RCC 7860 (cell line): ENCODE results near the gene RASEF.
"Not testable (repeated sequence)": the region's sequence is repeated elsewhere in the genome, so short reads cannot be mapped to it uniquely, and the experiment has no call there.

ENCODE experiments used
- DNase-seq: peaks from one replicate; pipeline ENCODE4 v3.0.0-alpha.2; 2015; ENCODE audit warnings: low spot score
- FAIRE-seq: peaks from 2 replicates; lab custom pipeline; 2012; peaks lifted over from hg19 to GRCh38; lab: Jason Lieb, UNC

Gene RASEF

DNA sequence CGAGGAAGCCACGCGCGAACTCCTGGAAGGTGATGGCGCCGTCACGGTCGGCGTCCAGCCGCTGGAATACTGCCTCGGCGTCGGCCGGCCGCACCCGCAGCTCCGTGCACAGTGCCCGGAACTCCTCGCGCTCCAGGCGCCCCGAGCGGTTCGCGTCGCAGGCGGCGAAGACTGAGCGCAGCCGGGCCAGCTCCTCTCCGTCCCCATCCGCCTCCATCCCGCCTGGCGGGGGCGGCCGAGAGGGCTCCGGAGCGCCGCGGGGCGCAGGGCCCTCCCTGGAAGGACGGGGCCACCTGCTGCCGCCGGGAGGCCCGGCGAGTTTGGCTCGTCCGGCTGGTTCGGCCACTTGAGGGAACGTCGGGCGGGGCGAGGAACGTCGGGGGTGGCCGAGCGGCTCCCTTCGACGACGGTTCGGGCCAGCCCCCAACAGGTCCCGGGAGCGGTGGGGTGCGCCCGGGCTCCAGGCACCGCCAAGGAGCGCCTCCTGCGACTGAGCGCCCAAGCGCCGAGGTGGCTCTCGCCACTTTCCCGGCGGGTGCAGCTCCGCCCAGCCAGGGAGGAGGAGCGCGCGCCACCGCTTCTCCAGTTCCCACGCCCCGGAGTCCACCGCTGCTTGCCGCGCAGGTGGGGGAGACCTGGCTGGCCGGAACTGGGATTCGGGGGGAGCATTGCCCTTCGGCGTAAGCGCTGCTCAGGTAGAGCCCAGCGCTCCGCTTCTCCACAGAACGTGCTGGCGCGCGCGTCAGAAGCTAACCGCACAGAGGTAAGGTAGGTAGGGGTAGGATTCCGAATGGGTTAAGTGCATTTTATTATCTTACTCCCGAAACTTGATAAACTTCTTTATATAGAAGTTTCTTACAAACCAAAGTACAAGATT, at the start of gene RASEF:
RASEF (minus strand) TSS at position 492 of the 877 bp plus-strand sequence; CDS start at position 217, 275 bp downstream.
- FAIRE-seq (no peak), DNase-seq (peak; percentile 41)

DNA sequence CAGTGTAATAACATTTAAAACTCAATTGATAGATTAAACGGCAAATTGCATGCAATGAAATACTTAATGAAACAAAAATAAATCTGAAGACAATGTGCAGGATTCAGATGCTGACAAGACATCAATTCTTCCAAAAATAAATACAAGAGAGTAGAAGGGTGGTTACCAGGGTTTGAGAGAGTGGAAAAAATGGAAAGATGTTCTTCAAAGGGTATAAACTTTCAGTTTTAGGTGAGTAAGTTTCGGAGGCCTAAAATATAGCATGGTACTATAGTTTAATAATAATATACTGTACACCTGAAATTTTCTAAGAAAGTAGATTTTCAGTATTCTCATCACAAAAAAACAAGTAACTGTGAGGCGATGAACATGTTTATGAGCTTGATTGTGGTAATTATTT, 48.2 kb upstream of the RASEF start:
- FAIRE-seq = no peak
- no peak for DNase-seq

DNA sequence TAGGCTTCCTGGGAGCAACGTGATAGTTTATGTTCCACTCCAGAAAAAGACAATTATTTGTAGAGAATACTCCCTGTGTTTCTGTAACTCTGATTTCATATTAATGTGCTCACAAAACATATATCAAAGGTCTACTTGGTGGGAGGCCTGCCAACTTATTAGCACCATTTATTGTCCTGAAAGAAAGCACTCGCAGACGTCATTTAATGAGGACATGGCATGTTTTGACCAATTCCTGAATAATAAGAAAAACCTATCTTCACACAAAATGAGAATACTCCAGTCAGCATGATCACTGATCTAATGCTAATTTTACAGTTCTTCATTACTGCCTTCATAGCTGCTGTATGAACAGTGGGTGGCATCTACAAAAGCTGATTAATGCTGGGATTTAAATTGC, 46.4 kb upstream of the RASEF start:
- DNase-seq (no peak), FAIRE-seq (no peak)

DNA sequence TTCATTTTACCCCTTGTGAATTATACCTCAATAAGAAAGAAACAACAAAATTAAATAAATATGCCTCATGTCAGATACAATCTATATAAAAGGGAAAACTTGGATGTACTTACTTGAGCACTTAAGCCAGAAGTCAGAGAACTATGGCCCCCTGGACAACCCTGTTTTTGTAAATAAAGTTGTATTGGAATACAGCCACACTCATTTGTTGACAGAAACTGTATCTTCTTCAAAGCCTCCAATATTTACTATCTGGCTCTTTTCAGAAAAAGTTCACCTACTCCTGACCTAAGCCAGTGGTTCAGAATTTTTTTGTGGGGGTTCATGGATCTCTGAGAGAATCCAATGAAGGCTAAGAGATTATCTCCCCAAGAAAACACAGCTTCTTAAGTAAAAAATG, 45.3 kb upstream of the RASEF start:
- no peak for DNase-seq
- FAIRE-seq = no peak

DNA sequence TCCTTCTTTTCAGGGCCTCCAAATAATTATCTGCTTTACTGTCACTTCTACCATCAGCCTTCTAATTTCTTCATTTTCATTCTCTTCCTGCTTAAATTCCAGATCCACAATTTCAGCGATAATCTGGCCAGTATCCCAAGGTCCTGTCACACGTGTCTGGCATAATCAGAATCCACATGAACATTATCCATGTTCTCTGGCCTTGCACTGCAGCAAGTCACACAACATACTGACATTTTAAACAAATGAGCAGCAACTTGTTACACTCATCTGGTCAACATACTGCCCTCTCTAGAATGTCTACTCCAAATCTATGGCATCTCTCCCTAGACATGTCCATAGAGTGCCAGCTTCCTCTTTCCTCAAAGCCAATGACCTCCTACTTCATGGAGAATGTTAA, 43.8 kb upstream of the RASEF start:
- FAIRE-seq = no peak
- DNase-seq = no peak

DNA sequence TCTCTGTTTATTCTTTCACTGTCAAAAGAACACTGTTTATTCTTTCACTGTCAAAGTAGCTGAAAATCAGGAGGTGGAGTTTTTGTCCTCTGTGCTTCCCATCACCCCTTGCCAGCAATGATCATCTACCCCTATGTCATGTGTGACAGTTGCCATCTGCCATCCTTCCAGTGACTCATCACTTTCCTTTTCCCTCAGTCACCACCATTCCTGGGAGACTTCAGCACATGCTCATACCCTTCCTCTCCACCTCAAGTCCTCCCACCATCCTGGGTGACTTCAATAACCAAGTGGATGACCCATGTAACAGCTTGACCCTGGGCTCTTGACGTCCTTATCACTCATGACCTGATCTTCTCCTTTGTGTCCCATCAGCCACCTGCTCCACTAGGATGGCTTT, 43.3 kb upstream of the RASEF start:
- FAIRE-seq (no peak), DNase-seq (peak; percentile 22)

DNA sequence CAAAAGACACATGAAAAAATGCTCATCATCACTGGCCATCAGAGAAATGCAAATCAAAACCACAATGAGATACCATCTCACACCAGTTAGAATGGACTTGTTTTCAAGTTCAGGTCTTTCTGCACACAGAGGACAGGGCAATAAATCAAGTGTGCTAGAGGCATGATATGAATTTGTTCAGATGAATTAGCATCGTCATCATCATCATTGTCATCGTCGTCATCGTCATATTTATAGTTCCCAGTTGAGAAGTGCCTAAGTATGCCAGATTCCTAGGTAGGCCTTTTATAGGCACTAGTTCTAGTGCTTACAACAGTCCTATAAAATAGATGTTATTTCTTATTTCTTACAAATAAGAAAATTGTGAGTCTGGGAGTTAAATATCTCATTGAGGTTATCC, 34.7 kb upstream of the RASEF start:
- FAIRE-seq = no peak
- no peak for DNase-seq

DNA sequence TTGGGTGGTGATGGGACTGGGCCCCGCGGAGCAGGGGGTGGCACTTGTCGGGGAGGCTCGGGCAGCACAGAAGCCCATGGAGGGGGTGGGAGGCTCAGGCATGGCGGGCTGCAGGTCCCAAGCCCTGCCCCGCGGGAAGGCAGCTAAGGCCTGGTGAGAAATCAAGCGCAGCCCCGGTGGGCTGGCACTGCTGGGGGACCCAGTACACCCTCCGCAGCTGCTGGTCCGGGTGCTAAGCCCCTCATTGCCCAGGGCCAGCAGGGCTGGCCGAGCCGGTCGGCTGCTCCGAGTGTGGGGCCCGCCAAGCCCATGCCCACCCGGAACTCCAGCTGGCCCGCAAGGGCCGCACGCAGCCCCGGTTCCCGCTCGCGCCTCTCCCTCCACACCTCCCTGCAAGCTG, 30.4 kb upstream of the RASEF start:
- not testable (repeated sequence) for DNase-seq, FAIRE-seq

DNA sequence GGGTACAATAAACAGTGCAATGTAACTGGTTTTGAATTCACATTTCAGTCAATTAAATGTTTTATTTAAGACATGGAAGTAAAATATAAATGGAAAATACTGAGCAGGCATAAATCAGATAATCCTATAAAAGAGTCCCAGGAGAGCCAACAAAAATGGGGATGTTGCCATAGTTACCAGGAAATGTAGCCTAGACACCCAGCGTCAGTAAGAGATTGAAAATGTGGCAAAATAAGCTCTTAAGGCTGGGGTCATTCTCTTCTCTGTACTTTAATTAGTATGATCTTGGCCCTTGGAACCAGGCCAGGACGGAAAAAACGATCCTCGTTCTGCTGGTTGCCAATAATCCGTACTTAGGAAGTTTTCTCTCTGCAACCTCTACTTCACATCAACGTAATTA, 18.9 kb upstream of the RASEF start:
- DNase-seq (no peak), FAIRE-seq (no peak)

DNA sequence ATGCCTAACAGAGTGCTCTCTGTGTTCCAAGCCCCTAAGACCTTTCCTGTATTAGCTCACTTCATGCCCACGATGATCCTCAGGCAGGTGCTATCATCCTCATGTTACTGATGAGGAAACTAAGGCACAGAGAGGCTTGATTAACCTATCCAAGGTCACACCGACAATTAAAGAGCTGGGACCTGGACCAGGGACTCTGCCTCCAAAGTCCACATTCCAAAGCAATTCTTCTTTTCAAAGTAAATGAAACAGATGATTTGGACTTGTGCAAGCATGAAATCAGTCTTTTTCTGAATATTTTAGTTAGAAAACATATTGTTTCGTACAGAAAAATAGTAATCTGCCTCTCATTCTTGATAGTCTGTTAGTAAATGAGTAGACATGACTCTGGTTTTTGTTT, 18.1 kb upstream of the RASEF start:
- no peak for DNase-seq
- no peak for FAIRE-seq

DNA sequence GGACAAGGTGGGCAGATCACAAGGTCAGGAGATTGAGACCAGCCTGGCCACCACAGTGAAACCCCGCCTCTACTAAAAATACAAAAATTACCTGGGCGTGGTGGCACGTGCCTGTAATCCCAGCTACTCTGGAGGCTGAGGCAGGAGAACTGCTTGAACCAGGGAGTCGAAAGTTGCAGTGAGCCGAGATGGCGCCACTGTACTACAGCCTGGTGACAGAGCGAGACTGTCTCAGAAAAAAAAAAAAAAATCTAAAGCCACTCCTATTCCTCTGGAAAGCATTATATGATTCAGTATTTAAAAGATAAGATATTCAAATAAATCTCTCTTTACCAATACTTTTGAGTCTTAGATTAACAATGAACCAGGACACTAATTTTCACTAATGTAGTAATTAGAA, 13.0 kb upstream of the RASEF start:
- DNase-seq, FAIRE-seq: not testable (repeated sequence)

DNA sequence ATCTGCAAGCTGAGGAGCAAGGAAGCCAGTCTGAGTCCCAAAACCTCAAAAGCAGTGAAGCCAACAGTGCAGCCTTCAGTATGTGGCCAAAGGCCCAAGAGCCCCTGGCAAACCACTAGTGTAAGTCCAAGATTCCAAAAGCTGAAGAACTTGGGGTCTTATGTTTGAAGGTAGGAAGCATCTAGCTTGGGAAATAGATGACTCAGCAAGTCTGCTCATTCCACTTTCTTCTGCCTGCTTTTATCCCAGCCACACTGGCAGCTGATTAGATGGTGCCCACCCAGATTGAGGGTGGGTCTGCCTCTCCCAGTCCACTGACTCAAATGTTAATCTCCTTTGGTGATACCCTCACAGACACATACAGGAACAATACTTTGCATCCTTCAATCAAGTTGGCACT, 9.6 kb upstream of the RASEF start:
- not testable (repeated sequence) for FAIRE-seq, DNase-seq

DNA sequence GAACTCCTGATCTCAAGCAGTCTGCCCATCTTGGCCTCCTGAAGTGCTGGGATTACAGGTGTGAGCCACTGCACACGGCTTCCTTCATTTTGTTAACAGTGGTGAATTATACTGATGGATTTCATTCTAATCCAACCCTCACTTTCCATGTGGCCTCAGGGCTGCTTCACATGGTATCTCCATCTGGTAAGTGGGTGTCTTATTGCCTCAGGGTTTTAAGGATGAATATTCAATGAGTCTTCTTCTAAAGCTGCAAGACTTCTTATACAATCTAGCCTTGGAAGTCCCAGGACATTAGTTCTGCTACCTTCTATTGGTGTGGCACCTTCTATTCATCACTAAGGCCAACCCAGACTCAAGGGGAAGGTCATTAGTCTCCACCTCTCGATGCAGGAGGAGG, 8.7 kb upstream of the RASEF start:
- DNase-seq (no peak), FAIRE-seq (no peak)

DNA sequence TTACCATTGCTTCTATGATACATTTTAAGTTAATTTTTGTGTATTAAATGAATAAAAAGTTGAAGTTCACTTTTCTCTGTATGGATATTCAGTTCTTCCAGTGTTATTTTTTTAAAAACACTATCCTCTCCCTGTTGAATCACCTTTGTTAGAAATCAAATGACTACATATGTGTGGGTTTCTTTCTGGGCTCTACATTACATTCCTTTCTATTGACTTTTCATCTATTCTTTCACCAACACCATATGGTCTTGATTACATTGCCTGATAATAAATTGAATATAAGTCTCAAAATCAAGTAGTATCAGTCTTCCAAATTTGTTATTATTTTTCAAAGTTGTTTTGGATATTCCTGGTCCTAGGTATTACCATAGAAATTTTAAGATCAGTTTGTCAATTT, 7.3 kb upstream of the RASEF start:
- no peak for DNase-seq
- peak; percentile 61 for FAIRE-seq

DNA sequence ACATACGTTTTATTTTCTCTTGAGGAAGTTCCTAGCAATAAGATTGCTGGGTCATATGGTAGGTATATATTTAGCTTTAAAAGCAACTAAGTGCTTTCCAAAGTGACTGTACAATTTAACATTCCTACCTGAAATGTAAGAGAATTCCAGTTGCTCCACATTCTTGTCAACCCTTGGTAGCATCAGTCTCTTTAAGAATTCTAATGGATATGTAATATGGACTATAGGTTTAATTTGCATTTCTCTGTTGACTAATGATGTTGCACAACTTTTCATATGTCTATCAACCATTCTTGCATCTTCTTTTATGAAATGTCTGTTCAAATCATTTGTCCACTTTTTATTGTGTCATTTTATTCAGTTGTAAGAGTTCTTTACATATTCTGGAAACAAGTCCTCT, 6.7 kb upstream of the RASEF start:
- DNase-seq (no peak), FAIRE-seq (no peak)

DNA sequence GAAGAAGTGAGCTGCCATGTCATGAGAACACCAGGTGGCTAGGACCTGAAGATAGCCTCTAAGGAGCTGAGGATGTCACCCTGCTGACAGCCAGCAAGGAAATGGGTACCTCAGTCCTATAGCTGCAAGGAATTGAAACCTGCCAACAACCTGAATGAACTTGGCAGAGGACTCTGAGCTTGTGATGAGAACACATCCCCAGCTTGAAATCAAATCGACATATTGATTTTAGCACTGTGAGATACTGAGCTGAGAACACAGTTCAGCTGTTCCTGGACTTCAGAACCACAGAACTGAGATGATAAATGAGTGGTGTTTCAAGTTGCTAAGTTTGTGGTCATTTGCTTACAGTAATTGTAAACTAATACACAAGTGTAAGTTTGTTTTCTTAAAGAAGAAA, 5.5 kb upstream of the RASEF start:
- DNase-seq (no peak), FAIRE-seq (no peak)

DNA sequence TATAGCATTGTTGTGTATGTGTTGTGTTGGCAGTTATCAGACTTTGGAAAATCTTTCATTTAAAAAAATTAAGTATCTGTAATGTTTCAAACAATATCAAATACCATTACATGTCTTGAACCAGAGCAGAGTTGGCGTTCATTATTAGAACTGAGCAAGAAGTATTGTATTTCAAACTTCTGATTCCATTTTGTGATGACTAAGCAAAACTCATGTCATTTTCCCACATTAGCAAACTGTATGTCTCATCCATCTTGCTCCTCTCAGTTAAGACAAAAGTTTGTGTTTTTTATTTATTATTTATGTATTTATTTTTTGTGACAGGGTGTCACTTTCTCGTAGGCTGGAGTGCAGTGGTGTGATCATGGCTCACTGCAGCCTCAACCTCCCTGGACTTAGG, 4.6 kb upstream of the RASEF start:
- FAIRE-seq (no peak), DNase-seq (no peak)

DNA sequence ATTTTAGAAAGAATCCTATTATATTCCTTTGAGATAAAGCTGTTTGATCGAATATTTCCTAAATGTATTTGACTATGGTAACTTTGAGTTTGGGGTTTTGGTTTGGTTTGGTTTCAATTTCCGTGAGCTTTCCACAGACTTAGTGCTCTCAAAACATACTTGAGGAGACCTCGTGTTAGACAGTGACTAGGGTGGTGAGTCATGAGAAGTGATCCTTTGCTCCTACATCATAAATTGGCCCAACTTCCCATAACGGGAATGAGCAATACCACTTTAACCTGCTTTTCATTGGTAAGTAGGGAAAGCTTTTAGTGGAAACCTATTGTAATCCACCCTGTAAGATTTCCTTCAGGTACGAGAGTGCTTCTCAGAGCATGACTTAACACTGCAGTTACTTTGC, 3.8 kb upstream of the RASEF start:
- DNase-seq (peak; percentile 76), FAIRE-seq (peak; percentile 95)

DNA sequence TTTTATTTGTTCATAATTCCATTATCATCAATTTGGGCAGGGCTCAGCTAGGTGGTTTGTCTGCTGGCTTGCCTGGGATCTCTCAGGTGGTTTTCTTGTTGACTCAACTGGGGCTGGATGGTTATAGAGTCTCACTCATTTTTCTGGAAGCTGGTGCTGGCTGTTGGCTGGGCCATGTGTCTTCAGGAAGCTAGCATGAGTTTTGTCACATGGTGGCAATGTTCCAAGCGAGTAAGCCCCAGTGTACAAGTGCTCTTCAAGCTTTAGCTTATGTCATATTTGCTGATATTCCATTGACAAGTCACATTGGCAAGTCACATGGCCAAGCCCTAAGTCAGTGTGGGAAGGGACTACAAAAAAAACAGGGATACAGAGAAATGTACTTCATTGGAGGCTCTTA, 2.3 kb upstream of the RASEF start:
- no peak for FAIRE-seq
- DNase-seq = peak; percentile 45

DNA sequence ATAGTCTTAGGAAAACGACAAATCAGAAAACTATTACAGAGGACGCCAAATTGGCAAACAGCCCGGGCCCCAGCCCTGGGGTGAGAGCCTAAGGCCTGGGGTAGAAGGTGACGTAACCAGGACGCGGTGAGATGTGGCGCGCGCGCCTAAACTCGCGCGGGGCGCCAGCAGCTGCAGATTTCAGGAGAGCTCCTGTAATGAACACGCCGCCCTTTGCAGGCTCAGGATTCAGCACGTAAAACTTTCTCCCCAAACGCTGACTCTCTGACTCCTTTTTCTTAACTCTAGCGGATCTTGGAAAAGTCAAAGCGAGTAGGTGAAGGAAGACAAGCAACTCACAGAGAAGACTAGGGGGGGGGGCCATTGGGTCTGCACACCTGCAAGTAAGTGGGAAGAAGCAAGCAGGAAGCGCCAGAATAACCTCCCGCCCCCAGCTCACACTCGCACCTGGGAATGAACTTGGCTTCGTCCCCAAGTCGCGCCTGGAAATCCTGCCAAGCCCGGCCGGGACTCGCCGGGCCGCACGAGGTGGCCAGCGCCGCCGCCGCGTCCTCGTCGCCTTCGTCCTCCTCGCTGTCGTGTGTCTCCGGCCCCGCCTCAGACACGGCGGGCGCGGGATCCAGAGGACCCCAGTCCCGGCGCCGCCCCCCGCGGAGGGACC, 822 bp downstream of the RASEF start:
- DNase-seq (peak; percentile 60), FAIRE-seq (peak; percentile 10)

DNA sequence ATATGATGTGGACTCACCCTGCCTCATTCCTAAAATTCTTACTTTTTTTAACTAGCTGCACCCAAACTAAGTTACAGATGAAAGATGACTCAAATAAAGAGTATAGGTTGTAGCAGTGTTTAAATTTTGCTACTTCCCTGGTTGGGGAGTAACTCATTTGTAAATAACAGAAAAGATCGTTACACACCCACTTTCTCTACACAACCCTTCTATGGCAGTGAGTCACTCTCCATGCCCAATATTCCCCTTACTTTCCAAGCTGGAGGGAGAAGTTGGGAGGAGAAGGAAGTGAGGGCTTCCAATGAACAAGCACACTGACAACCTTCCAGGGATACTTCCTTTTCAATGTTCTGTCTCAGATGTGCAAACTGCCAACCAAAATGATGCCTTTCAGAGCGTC, 1.9 kb downstream of the RASEF start:
- FAIRE-seq (peak; percentile 89), DNase-seq (peak; percentile 62)

DNA sequence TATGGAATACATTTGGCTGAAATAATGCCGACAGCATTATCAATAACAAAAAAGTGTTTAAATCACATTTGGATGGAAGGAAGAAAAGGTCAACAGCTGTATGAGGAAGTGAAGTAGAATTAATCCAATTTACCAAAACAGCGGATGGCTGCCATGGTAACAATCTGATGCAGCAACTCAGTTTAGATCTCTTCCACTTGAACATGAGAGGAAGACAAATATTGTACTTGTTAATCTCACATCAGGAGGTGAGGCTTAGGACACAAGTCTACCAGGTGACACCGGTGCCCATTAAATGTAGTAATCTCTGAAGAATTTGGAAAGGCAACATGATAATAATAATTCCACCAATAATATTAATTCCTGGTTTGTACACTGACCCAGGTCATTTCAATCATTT, 2.4 kb downstream of the RASEF start:
- no peak for FAIRE-seq
- peak; percentile 30 for DNase-seq
